Left renal pelvis (tissue), 4 donors: ENCODE measurements around the gene PPP1R17. TPM values are rescaled to one million over a fixed set of nuclear protein-coding genes. Genes with fewer than 3 reads are reported as not detected.

Source experiments
- DNase-seq, 4 donors: peaks; one replicate each; pipeline ENCODE4 v3.0.0-alpha.2; 2013; ENCODE audit warnings: low read depth in 4 of 4, low spot score in 3 of 4
- polyA plus RNA-seq, 4 donors: library from polyadenylated mRNA; unstranded; fragments of 120-200 nt; gene quantifications; one replicate each; pipeline ENCODE4 v1.2.1, GENCODE V29; 2013; ENCODE audit not compliant: insufficient read length in 4 of 4

The PPP1R17 gene
- not detected for polyA plus RNA-seq

- no peak for DNase-seq
Observed at GRCh38 chr7:31687024-31687748, at the start of gene PPP1R17. Gene PPP1R17 (plus strand): TSS chr7:31687215. CDS start chr7:31692442, 5,227 bp downstream.

- no peak for DNase-seq
Observed at GRCh38 chr7:31640381-31640780, 46.6 kb upstream of the PPP1R17 start.

- DNase-seq = no peak
Observed at GRCh38 chr7:31642681-31643115, 44.3 kb upstream of the PPP1R17 start.

- no peak for DNase-seq
Observed at GRCh38 chr7:31646942-31647341, 40.1 kb upstream of the PPP1R17 start.

- DNase-seq = no peak
Observed at GRCh38 chr7:31647511-31647910, 39.5 kb upstream of the PPP1R17 start.

- DNase-seq = no peak
Observed at GRCh38 chr7:31648288-31648687, 38.7 kb upstream of the PPP1R17 start.

GRCh38 chr7:31648880-31649279, 38.1 kb upstream of the PPP1R17 start:
- no peak for DNase-seq

- DNase-seq = no peak
Observed at GRCh38 chr7:31651234-31652062, 35.6 kb upstream of the PPP1R17 start.

- no peak for DNase-seq
Observed at GRCh38 chr7:31652063-31652326, 35.0 kb upstream of the PPP1R17 start.

- no peak for DNase-seq
Observed at GRCh38 chr7:31663072-31663471, 23.9 kb upstream of the PPP1R17 start.

- no peak for DNase-seq
Observed at GRCh38 chr7:31664890-31665289, 22.1 kb upstream of the PPP1R17 start.

- DNase-seq = no peak
Observed at GRCh38 chr7:31665546-31665945, 21.5 kb upstream of the PPP1R17 start.

- no peak for DNase-seq
Observed at GRCh38 chr7:31669461-31669860, 17.6 kb upstream of the PPP1R17 start.

- no peak for DNase-seq
Observed at GRCh38 chr7:31679574-31680305, 7.3 kb upstream of the PPP1R17 start.

GRCh38 chr7:31683445-31684225, 3.4 kb upstream of the PPP1R17 start:
- no peak for DNase-seq

GRCh38 chr7:31688372-31688771, 1.4 kb downstream of the PPP1R17 start:
- DNase-seq = no peak

- DNase-seq = no peak
Observed at GRCh38 chr7:31688996-31689395, 2.0 kb downstream of the PPP1R17 start.

GRCh38 chr7:31690935-31691334, 3.9 kb downstream of the PPP1R17 start:
- no peak for DNase-seq

GRCh38 chr7:31692451-31692850, 5.4 kb downstream of the PPP1R17 start:
- DNase-seq = no peak

- no peak for DNase-seq
Observed at GRCh38 chr7:31692871-31693270, 5.9 kb downstream of the PPP1R17 start.
